A549 (cell line): ENCODE measurements around the gene RBX1.

Experiments
- POLR2A ChIP-seq: IDR thresholded peaks from 2 replicates; pipeline ENCODE4 v1.6.1; 2012; ENCODE audit warnings: mild to moderate bottlenecking, low read length
- POLR2AphosphoS2 ChIP-seq: conservative IDR thresholded peaks from 2 replicates; pipeline ENCODE4 v1.6.1; 2012; ENCODE audit warnings: low read length, improper control_type of control experiment, inconsistent platforms
- RAD21 ChIP-seq, 2 experiments: fragments of >200 bp in 1 of 2; sonication (Bioruptor Twin) in 1 of 2; formaldehyde crosslinking in 1 of 2; IDR thresholded peaks in 1 of 2; conservative IDR thresholded peaks in 1 of 2; 2 replicates in 1 of 2; 3 replicates in 1 of 2; pipeline ENCODE4 v1.6.1; 2012 to 2018; ENCODE audit warnings: inconsistent platforms in 1 of 2
- RARB ChIP-seq: fragments of 250-450 bp; sonication (Bioruptor Pico); IDR thresholded peaks from 2 replicates; pipeline ENCODE4 v1.8.0; 2021; ENCODE audit warnings: mild to moderate bottlenecking, moderate library complexity
- REST ChIP-seq: fragments of 200-600 bp; sonication (generic); IDR thresholded peaks from 2 replicates; pipeline ENCODE4 v1.6.1; 2016; ENCODE audit warnings: antibody characterized with exemption, mild to moderate bottlenecking, moderate library complexity
- SREBF2 ChIP-seq: fragments of 450-650 bp; IDR thresholded peaks from 2 replicates; pipeline ENCODE4 v1.6.1; 2014; ENCODE audit warnings: mild to moderate bottlenecking, moderate library complexity
- TF ChIP-seq, protein P1 (sequence below): fragments of >200 bp; sonication (Bioruptor Twin); formaldehyde crosslinking; IDR thresholded peaks from 3 replicates; pipeline ENCODE4 v1.5.1; 2016

DNA sequence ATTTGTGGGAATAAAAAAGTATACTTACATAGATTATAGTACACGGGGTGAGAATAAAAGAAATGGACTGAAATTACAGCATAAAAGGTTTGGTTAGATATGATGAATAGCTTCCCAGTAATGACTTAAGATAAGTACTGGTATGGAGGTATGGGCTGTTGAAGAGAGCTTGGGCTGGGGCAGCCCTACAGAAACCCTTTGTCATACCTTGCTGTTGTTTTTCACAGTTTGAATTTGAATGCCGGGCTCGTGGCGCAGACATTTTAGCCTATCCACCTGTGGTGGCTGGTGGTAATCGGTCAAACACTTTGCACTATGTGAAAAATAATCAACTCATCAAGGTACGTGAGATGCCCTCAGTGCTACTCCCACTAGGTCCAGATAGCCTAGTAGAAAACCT, 42.3 kb upstream of the RBX1 start:
- TF ChIP-seq RARB (CRISPR knock-in tag) (no peak), POLR2AphosphoS2 (no peak), REST (no peak), RAD21 (conservative IDR thresholded peaks at IDR 0.05 in 1 of 2, IDR thresholded peaks at IDR 0.05 in 1 of 2) (no peak), SREBF2 (no peak), POLR2A (no peak)
- TF ChIP-seq, protein P1, sequence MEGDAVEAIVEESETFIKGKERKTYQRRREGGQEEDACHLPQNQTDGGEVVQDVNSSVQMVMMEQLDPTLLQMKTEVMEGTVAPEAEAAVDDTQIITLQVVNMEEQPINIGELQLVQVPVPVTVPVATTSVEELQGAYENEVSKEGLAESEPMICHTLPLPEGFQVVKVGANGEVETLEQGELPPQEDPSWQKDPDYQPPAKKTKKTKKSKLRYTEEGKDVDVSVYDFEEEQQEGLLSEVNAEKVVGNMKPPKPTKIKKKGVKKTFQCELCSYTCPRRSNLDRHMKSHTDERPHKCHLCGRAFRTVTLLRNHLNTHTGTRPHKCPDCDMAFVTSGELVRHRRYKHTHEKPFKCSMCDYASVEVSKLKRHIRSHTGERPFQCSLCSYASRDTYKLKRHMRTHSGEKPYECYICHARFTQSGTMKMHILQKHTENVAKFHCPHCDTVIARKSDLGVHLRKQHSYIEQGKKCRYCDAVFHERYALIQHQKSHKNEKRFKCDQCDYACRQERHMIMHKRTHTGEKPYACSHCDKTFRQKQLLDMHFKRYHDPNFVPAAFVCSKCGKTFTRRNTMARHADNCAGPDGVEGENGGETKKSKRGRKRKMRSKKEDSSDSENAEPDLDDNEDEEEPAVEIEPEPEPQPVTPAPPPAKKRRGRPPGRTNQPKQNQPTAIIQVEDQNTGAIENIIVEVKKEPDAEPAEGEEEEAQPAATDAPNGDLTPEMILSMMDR, result no peak
